AG04449 (cell line): ENCODE measurements around the gene FBXO48.

ENCODE experiments used
- CTCF ChIA-PET: fragments of 350-600 bp; formaldehyde crosslinking; extraction: SDS; loops from one replicate; lab custom pipeline; 2021; ENCODE audit warnings: antibody characterized with exemption; lab: Yijun Ruan, JAX
- POLR2A ChIA-PET: fragments of 400-600, 350-600 bp; formaldehyde crosslinking; extraction: SDS; loops from one replicate; lab custom pipeline; 2020; ENCODE audit warnings: antibody characterized with exemption, inconsistent platforms; lab: Yijun Ruan, JAX
- DNase-seq: peaks from one replicate; pipeline ENCODE4 v3.0.0-alpha.2; 2010; ENCODE audit warnings: low read depth, low spot score
- H3K4me3 ChIP-seq: 2 replicates; pipeline ENCODE4 v1.5.1; 2011; ENCODE audit warnings: low read depth, mild to moderate bottlenecking, control low read depth, low read length
- TF ChIP-seq, protein P1 (sequence below): IDR thresholded peaks from one replicate; pipeline ENCODE4 v1.5.1; 2011; ENCODE audit warnings: mild to moderate bottlenecking, moderate library complexity, low read length, control low read depth, inconsistent platforms; ENCODE audit not compliant: insufficient read depth; ENCODE audit errors: missing control alignments

Gene FBXO48

DNA sequence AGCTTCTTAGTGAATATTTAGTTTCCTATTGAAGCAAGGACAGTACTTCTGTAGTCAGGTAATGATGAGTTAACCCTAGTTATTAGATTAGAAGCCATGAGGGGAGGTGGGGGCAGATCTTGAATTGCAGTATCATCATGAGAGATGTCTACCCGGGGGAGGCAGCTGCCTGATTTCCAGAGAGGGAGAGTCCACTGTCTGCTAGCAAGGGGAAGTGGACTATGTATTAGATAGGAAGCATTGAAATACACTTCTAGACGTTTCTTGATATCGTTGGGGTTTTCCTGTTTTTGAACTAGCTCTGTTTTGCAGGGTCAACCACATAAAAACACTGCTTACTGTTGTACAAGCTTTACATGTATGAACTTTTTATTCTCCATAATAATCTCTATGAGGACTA is 39.1 kb upstream of the FBXO48 start:
- ChIA-PET CTCF (interaction anchor here (1.6 to 2.0 kb wide), 3 partner anchors 18 to 90 kb away, joined by 4 to 8 read pairs (median 7); no protein-coding TSS in a partner anchor), POLR2A (no interaction called here)
- TF ChIP-seq, protein P1, sequence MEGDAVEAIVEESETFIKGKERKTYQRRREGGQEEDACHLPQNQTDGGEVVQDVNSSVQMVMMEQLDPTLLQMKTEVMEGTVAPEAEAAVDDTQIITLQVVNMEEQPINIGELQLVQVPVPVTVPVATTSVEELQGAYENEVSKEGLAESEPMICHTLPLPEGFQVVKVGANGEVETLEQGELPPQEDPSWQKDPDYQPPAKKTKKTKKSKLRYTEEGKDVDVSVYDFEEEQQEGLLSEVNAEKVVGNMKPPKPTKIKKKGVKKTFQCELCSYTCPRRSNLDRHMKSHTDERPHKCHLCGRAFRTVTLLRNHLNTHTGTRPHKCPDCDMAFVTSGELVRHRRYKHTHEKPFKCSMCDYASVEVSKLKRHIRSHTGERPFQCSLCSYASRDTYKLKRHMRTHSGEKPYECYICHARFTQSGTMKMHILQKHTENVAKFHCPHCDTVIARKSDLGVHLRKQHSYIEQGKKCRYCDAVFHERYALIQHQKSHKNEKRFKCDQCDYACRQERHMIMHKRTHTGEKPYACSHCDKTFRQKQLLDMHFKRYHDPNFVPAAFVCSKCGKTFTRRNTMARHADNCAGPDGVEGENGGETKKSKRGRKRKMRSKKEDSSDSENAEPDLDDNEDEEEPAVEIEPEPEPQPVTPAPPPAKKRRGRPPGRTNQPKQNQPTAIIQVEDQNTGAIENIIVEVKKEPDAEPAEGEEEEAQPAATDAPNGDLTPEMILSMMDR: no peak
- no peak for DNase-seq
- H3K4me3 ChIP-seq: no peak overlapping the region

DNA sequence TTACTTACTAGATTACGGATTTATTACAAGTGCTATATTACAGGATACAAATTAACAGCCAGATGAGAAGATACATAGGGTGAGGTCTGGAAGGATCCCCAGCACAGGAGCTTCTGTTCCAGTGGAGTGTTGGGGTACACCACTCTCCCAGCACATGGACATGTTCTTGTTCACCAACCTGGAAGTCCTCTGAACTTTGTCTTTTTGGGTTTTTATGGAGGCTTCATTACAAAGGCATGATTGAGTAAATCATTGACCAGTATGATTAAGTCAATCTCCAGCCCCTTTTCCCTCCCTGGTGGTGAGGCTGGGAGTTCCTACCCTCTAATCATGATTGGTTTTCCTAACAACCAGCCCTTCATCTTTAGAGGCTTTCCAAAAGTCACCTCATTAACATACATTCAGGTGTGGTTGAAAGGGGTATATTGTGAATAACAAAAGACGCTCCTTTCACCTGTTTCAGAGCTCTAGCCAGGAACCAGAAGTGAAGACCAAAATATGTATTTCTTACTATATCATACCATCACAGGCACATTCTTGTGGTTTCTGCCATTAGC is 38.6 kb upstream of the FBXO48 start:
- TF ChIP-seq, protein P1: no peak
- no peak overlapping the region for H3K4me3 ChIP-seq

DNA sequence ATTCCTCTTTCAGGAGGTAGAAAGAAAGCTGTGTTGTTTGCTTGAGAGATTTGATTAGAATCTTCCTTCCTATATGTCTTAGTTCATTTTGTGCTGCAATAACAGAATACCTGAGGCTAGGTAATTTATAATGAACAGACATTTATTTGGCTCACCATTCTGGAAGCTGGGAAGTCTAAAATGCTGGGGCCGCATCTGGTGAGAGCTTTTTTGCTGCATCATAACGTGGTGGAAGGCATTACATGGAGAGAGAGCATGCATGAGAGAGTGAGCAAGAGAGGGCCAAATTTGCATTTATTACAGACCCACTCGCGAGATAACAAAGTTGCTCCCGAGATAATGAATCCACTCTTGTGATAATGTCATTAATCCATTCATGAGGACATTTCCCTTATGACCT is 34.7 kb upstream of the FBXO48 start:
- H3K4me3 ChIP-seq: no peak overlapping the region
- ChIA-PET POLR2A (no interaction called here), CTCF (interaction anchor here (1.7 kb wide), 1 partner anchor 14 kb away, joined by 12 read pairs; no protein-coding TSS in a partner anchor)
- TF ChIP-seq, protein P1: no peak
- no peak for DNase-seq

More for the DNA sequence above, 38.6 kb upstream of the FBXO48 start:
- ChIA-PET POLR2A (no interaction called here), CTCF (interaction anchor here (1.6 to 2.0 kb wide), 3 partner anchors 18 to 90 kb away, joined by 4 to 8 read pairs (median 7); no protein-coding TSS in a partner anchor)
- no peak for DNase-seq

DNA sequence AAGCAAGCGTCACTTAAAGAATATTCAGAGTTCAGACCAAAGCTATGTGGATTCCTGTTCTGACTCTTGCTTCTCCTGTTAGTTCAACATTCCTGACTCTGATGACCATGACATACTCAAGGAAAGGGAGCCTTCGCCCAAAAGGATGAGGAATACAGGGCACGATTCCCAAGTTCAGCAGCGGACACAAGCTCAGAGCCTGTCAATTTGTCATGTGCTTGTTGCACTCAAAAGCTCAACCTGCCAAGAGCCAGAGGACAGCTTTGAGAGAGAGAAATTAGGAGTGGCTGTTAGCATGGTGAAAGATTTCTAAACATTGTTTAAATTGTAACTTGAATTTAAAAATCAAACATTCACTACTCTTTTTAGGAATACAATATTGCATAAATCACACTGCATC is 33.6 kb upstream of the FBXO48 start:
- CTCF ChIA-PET: interaction anchor here (1.6 kb wide), 1 partner anchor 13 kb away, joined by 8 read pairs; no protein-coding TSS in a partner anchor
- POLR2A ChIA-PET: no interaction called here
- no peak for DNase-seq

DNA sequence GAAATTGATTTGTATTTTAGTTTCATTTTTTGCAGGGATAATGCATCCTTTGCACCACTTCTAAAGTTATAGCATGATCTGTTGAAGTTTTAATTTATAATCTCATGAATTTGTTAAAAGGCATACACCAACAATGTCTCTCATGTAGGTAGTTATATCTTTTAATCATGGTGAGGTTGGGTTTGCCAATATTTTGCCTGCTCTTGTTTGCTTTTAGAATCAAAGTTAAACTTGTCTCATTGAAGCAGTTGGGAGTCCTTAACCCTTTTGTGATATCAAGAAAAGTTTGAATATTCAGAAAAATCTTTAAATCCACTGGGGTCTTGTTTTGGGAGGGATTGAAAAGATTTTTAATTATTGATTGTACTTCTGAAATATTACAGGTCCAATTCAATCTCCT is 32.0 kb upstream of the FBXO48 start:
- TF ChIP-seq, protein P1: no peak
- ChIA-PET POLR2A (no interaction called here), CTCF (interaction anchor here (0.8 kb wide), 1 partner anchor 11 kb away, joined by 3 read pairs; no protein-coding TSS in a partner anchor)
- no peak overlapping the region for H3K4me3 ChIP-seq
- DNase-seq: no peak

More for the DNA sequence above, 33.6 kb upstream of the FBXO48 start:
- H3K4me3 ChIP-seq: no peak overlapping the region
- TF ChIP-seq, protein P1: no peak

DNA sequence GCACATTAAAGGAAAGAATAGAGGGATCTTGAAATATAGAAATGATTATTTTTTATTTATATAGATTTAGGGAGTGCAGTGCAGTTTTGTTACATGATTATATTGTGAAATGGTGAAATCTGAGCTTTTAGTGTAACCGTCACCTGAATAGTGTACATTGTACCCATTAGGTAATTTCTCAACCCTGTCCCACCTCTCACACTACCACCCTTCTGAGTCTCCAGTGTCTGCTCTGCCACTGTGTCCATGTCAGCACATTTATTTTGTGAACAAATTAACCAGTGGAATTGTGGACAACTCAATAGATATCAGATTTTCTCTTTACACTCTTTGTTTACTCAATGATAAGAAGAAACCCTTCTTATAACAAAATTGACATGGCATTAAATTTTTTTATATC is 24.5 kb upstream of the FBXO48 start:
- no peak overlapping the region for H3K4me3 ChIP-seq
- TF ChIP-seq, protein P1: no peak
- CTCF ChIA-PET: no interaction called here

More for the DNA sequence above, 24.5 kb upstream of the FBXO48 start:
- DNase-seq: no peak
- POLR2A ChIA-PET: no interaction called here
